DMS 273 treated with DMSO at 0.1 percent for 48 hours (cell line): ENCODE measurements around the gene ARL4C.
A peak's percentile ranks its signal among the peaks of the same experiment; 100 is the strongest.

ENCODE experiments used
- DNase-seq: peaks from one replicate; lab custom pipeline; 2025; lab: John Stamatoyannopoulos, UW

Gene ARL4C

GRCh38 chr2:234496835-234497593 is at the start of gene ARL4C:
Gene ARL4C (minus strand): TSS chr2:234497081. CDS start chr2:234496586, 495 bp downstream.
- DNase-seq = no peak

GRCh38 chr2:234544659-234545611 is 48.1 kb upstream of the ARL4C start:
- DNase-seq = peak; percentile 10

GRCh38 chr2:234542742-234543141 is 45.9 kb upstream of the ARL4C start:
- no peak for DNase-seq

DNA sequence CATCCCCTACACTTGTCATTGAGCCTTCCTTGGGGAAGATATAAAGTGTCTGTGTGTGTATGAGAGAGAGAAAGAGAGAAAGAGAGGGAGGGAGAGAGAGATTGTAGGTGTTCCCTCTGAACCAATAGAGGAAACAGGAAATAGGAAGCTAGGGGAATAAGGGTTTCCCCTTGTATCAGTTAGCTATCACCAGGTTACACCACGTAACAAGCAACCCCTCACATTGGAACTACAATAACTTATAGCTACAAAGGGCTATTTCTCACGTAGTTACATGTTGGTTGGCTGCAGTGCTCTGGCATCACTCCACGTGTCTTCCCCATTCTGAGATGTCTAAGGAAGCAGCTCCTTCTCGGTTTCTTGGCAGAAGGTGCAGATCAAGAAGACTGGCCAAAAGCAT is 41.0 kb upstream of the ARL4C start:
- DNase-seq = no peak

DNA sequence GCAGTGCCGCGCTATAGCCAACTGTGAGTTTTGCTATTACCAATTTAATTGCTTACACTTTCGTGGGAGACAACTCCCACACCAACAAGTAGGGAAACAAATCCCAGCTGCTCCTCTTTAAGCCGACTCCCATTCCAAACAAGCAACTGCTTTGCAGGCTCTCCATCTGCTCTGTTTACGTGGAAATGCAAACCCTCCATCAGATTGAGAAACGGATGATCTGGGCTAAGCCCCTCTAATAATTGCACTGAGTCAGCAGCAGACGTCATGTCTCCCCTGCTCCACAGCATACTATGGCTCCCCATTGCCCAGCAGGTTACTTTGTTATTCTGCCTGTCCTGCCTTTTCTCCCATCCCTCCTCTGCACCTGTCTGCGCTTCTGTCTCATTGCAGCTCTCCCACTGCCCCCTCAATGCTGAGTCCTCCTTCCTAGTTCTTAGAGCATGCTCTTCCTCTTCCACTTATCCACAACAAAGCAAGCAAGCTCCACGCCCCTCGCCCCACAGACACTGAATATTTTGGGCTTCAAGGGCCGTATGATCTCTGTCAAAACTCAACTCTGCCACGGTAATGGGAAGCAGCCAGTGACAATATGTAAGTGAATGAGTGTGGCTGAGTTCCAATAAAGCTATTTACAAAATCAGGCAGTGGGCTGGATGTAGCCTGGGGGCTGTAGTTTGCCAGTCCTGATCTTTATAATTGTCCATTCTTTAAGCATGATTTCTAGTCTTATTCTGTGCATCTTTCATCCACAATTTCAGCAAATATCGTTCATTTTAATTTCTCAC is 39.5 kb upstream of the ARL4C start:
- DNase-seq = peak; percentile 69

DNA sequence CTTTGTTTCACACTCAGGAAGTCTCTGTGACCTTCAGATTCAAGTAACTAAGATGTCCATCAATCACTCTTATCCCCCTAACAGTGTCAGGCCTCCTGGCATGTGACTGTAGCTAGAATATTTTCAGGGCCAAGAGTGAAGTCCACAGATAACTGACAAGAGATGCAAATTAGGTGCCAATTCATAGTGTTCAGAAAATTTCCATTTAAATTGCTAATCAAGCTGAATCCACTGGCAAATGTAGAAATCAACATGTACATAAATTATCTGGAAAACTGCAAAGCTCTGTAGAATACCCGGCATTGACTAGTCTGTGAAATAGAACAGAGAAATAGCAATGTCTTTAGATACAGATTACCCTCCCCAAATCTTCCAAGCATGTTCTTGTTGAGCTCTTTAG is 38.6 kb upstream of the ARL4C start:
- no peak for DNase-seq

DNA sequence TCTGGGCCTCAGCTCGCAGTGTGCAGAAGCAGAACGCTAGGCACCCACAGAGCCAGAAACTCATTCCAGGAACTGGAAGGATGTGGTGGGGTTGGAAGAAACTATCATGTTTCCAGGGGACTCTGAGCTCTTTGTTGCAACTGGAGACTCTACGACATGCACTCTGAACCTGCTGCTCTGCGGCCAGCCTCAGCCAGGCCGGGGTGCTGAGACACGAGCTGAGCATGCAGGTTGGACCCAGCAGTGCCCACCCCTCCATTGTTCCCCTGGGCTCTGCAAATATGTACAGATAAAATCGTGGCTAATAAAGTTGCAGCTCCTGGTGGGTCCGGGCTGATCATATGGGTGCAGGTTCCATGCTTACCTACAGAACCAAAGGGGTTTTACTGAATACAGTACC is 37.6 kb upstream of the ARL4C start:
- no peak for DNase-seq

DNA sequence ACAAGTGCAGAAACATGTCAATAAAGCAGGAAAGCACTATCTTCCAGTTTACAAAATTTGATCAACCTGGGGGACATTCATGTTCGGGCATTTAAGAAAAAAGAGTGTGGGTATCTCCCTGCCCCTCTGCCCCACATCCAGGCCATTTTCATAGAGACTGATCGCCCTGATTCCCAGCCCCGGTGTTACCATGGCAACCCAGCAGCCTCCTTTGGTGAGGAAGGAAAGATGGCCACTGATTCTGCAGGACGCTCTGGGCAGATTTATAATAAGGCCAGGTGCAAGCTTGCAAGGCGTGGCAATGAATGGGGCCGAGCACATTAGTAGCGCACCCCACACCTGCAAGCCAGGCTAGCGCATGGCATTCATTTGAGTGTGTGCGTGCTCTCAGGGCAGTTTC is 36.7 kb upstream of the ARL4C start:
- no peak for DNase-seq

DNA sequence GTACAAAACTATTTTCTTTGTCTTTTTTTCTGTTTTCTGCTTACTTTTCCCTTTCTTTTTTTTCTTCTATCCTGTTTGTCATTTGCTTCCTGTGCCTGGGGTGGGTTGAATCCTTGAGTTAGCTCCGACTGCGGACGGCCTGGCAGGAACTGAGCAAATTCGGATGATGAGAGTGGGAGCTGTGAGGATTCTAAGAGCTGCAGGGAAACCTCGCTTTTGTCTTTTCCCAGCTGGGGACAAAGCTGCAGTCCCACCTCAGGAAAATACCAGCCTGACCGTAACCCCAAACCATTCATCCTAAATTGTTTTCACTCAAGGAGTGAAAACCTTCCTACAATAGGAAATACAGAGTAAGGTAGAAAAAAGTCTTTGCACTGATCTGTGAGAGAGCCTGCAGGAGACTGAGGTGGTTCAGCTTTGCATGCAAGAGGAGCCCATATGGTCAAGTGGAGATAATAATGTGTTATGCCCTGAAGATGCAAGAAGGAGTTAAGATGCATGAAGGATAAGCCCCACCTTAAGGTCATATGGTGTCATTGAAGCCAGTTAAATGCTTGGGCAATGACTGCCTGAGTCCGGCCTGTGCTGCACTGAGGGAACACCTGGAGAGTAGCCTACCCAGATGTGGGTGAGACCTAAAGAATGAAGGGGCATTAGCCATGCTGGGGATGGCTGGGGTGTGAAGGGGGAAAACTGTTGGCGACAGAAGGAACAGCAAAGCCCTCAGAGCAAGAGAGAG is 31.7 kb upstream of the ARL4C start:
- DNase-seq = no peak

GRCh38 chr2:234526711-234527110 is 29.8 kb upstream of the ARL4C start:
- no peak for DNase-seq

GRCh38 chr2:234521536-234521935 is 24.7 kb upstream of the ARL4C start:
- no peak for DNase-seq

DNA sequence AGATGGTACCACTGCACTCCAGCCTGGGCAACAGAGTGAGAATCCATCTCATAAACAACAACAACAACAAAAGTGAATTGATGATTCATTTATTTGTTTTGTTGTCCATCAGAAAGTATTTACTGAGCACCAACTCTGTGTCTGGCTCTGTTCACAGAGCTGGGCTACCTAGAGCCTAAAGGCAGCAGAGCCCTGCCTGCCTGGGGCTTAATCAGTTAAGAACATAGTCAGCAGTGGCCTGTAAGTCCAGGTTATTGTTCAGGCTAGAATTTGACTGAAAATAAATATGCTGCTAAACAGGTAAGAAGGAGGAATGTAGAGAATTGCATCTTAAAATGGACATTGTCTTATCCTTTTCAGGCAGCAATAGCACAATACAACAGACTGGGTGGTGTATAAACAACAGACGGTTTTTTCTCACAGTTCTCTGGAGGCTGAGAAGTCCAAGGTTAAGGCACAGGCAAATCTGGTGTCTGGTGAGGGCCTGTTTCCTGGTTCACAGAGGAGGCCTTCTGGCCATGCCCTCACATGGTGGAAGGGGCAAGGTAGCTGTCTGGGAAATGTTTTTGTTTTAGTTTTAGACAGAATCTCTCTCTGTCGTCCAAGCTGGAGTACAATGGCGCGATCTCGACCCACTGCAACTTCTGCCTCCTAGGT is 22.2 kb upstream of the ARL4C start:
- no peak for DNase-seq

DNA sequence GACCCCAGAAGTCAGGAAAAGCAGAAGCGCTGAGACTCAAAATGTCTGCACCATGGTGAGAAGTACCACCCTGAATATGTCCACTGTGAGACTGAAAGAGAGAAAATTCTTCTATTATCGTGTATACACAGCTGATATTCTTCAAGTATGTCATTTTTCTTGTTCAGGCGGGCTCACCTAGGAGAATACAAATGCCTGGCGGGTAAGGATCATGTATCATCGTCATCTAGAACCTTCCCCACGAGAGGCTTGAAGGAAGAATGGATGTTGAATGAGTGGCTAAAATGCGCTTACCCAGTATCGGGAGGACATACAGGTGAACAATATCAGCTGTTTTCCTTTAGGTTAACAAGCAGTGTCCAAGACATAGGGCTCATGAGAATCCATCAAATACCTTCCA is 21.1 kb upstream of the ARL4C start:
- no peak for DNase-seq

DNA sequence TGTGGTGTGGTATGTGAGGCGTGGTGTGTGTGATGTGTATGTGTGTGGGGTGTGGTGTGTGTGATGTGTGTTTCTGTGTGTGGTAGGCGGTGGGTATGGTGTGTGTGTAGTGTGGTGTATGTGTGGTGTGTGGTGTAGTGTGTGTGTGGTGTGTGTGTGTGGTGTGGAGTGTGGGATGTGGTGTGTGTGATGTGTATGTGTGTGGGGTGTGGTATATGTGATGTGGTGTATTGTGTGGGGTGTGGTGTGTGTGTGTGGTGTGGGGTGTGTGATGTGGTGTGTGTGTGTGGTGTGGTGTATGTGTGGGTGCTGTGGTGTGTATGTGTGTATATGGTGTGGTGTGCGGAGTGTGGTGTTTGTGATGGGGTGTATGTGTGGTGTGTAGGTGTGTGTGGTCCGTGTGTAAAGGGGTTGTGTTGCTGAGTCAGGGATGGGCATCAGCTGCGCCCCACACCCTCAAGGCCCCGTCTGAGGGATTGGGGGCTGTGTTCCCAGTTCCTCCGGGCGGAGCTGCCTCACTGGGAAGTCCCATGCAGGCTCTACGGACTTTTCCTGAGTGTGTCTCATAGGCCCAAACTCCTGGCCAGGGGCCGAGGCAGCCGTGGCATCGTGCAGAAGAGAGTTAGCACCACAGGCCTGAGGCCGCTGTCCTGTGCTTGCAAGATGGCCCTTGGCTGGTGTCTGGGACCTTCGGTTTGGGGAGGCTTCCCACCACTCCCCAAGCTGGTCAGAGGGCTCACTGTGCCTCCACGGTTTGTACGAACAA is 18.2 kb upstream of the ARL4C start:
- DNase-seq = no peak

DNA sequence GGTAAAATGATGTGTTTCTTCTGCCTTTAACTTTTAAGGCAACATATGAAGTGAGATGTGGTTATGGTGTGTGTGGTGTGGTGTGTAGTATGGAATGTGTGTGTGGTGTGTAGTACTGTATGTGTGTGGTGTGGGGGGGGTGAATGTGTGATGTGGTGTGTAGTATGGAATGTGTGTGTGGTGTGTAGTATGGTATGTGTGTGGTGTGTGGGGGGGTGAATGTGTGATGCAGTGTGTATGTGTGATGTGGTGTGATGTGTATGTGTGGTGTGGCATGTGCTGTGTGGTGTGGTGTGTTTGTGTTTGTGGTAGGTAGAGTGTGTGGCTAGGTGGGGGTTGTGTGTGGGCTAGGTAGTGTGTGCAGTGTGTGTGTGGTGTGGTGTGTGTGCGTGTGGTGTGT is 17.2 kb upstream of the ARL4C start:
- no peak for DNase-seq

- DNase-seq = peak; percentile 65
Measured at GRCh38 chr2:234512884-234513669, 16.2 kb upstream of the ARL4C start.

DNA sequence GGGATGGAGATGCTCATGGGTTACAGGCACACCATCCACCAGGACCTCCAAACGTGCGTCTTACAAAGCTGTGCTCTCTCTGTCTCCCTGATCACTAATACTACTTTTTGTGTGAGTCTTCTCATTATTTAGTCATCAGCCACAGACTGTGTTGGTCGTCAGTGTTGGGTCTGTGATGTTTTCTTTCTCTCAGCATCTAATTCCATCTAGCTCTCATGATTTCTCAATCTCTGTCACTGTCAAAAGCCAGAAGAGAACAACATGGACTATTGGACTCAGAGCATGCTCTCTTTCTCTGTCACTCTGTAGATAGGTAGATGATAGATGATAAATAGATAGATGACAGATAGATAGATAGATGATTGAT is 6.0 kb upstream of the ARL4C start:
- DNase-seq = no peak

DNA sequence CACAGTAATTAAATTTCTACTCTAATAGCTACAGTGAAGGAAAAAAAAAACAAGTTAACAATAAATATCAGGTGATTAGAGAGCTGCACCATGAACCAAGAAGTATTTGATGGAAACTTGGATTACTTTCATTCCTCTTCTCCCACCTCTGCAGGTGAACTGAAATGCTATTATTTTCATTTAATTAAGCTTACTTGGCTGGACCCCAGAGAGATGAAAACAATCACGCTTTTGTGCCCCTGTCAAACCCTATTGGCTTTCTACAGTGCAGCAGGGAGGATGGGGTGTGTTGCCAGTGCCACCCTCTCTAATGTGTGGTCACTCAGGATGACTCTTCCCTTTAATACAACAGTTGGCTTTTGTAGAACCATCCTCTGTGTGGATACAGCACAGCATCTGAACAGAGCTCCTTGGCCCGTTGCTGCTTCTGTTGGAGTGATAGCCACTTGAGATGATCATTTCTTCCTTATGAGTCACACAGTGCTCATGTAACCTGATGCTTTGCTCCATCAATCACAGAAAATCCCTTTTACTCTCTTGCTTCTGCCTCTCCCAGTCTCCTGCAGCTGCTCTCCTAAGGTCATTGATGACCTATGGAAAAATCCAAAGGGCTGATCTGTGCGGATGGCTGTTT is 5.5 kb upstream of the ARL4C start:
- DNase-seq = no peak

DNA sequence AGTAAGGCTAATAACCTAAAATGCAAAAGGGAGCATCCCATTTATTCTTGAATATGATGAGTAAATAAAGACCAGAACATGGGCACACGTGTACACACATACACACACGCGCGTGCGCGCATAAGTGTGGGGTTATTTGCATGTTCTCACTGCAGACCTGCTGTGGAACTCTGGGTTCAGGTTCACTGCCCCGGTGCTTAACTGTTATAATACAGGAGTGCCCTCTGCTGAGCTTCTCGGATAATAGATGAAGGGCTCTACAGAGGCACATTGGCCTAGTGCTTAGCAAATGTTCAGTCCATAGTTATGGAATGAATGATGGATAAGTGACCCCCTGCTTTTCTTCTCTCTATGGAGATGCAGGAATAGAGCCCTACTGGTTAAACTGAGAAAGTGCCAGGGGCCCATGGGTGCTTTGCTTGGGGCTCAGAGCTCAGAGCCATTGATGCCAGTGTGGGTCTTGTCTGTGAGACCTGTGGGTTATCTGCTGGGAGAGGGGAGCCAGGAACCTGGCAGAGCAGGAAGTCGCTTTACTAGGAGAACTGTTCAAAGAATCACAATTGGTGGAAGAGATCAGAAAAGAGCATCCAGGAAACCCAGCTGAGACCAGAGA is 3.6 kb upstream of the ARL4C start:
- DNase-seq = peak; percentile 17
